Neuronal stem cell (in vitro differentiated cells): Measurements from ENCODE around the gene KCNN2.

Experiments
- DNase-seq: peaks from one replicate; pipeline ENCODE4 v3.0.0-alpha.2; 2013; ENCODE audit warnings: low spot score
- H2AFZ ChIP-seq: one replicate; pipeline ENCODE4 v1.6.1; 2013; ENCODE audit warnings: mild to moderate bottlenecking, low read length, inconsistent platforms
- H2AK5ac ChIP-seq: 2 replicates; pipeline ENCODE4 v1.6.1; 2013; ENCODE audit warnings: low read depth, mild to moderate bottlenecking, inconsistent platforms, low read length, moderate library complexity, mixed read lengths
- H2BK120ac ChIP-seq: 2 replicates; pipeline ENCODE4 v1.6.1; 2013; ENCODE audit warnings: low read depth, mild to moderate bottlenecking, inconsistent platforms, low read length, moderate library complexity, mixed read lengths
- H2BK12ac ChIP-seq: one replicate; pipeline ENCODE4 v1.6.1; 2013; ENCODE audit warnings: low read length, inconsistent platforms
- H2BK15ac ChIP-seq: 2 replicates; pipeline ENCODE4 v1.6.1; 2013; ENCODE audit warnings: mild to moderate bottlenecking, low read length, inconsistent platforms, mixed read lengths
- H2BK5ac ChIP-seq: one replicate; pipeline ENCODE4 v1.6.1; 2013; ENCODE audit warnings: inconsistent platforms, mild to moderate bottlenecking, low read length, moderate library complexity
- H3K14ac ChIP-seq: one replicate; pipeline ENCODE4 v1.6.1; 2013; ENCODE audit warnings: low read length, inconsistent platforms
- H3K18ac ChIP-seq: 2 replicates; pipeline ENCODE4 v1.6.1; 2013; ENCODE audit warnings: low read length, inconsistent platforms
- H3K23ac ChIP-seq: 2 replicates; pipeline ENCODE4 v1.6.1; 2013; ENCODE audit warnings: low read depth, mild to moderate bottlenecking, mixed read lengths, low read length, inconsistent platforms; ENCODE audit not compliant: poor library complexity
- H3K27ac ChIP-seq: replicated peaks from 3 replicates; pipeline ENCODE4 v1.5.1; 2013; ENCODE audit warnings: low read length, inconsistent platforms
- H3K27me3 ChIP-seq, 3 experiments: 2 replicates each; pipeline ENCODE4 v1.6.1; 2013; ENCODE audit warnings: low read length in 3 of 3, mild to moderate bottlenecking in 2 of 3, inconsistent platforms in 1 of 3, low read depth in 1 of 3, mixed read lengths in 1 of 3, moderate library complexity in 1 of 3; ENCODE audit not compliant: control insufficient read depth in 3 of 3, insufficient read depth in 3 of 3
- H3K36me3 ChIP-seq, 2 donors: replicated peaks in 1 of 2; 2 replicates each; pipeline ENCODE4 v1.6.1; 2013; ENCODE audit warnings: low read length in 2 of 2; ENCODE audit not compliant: control insufficient read depth in 2 of 2, insufficient read depth in 2 of 2
- H3K4ac ChIP-seq: 2 replicates; pipeline ENCODE4 v1.6.1; 2013; ENCODE audit warnings: inconsistent platforms, mild to moderate bottlenecking, low read length, moderate library complexity
- H3K4me1 ChIP-seq, 2 donors: 1 replicate in 1 of 2; 2 replicates in 1 of 2; pipeline ENCODE4 v1.6.1; 2013; ENCODE audit warnings: low read length in 2 of 2, low read depth in 1 of 2; ENCODE audit not compliant: control insufficient read depth in 2 of 2, insufficient read depth in 1 of 2
- H3K4me2 ChIP-seq: one replicate; pipeline ENCODE4 v1.6.1; 2013; ENCODE audit warnings: mild to moderate bottlenecking, low read length, inconsistent platforms; ENCODE audit not compliant: insufficient read depth, poor library complexity, severe bottlenecking
- H3K4me3 ChIP-seq, 2 donors: 2 replicates each; pipeline ENCODE4 v1.5.1; 2013; ENCODE audit warnings: low read length in 2 of 2, mild to moderate bottlenecking in 2 of 2, inconsistent platforms in 1 of 2, moderate library complexity in 1 of 2
- H3K79me1 ChIP-seq: one replicate; pipeline ENCODE4 v1.6.1; 2013; ENCODE audit warnings: low read depth, mild to moderate bottlenecking, inconsistent platforms, low read length, moderate library complexity
- H3K9ac ChIP-seq: one replicate; pipeline ENCODE4 v1.6.1; 2013; ENCODE audit warnings: mild to moderate bottlenecking, low read depth, low read length, inconsistent platforms; ENCODE audit not compliant: poor library complexity
- H3K9me3 ChIP-seq, 2 donors: replicated peaks in 1 of 2; 2 replicates each; pipeline versions ENCODE3 to v1.6.1; 2013; ENCODE audit warnings: low read length in 2 of 2, mild to moderate bottlenecking in 2 of 2, inconsistent platforms in 1 of 2, low read depth in 1 of 2, mixed read lengths in 1 of 2, moderate library complexity in 1 of 2; ENCODE audit not compliant: control insufficient read depth in 2 of 2, insufficient read depth in 1 of 2
- H4K8ac ChIP-seq: one replicate; pipeline ENCODE4 v1.6.1; 2013; ENCODE audit warnings: low read depth, mild to moderate bottlenecking, inconsistent platforms, low read length, moderate library complexity
- H4K91ac ChIP-seq: one replicate; pipeline ENCODE4 v1.6.1; 2013; ENCODE audit warnings: low read length, low read depth, mild to moderate bottlenecking, inconsistent platforms; ENCODE audit not compliant: poor library complexity
- WGBS, 2 donors: extraction: QIAGEN DNeasy Blood & Tissue Kit; methylation state at CpG; one replicate each; pipeline ENCODE4 v1.1.7; 2013; ENCODE audit warnings: missing lambda C conversion rate in 2 of 2, mixed read lengths in 1 of 2; ENCODE audit not compliant: insufficient read length in 2 of 2, insufficient replicate concordance in 1 of 2; ENCODE audit errors: extremely low coverage in 2 of 2; 5-methylcytosine and 5-hydroxymethylcytosine counted together

The KCNN2 gene

DNA sequence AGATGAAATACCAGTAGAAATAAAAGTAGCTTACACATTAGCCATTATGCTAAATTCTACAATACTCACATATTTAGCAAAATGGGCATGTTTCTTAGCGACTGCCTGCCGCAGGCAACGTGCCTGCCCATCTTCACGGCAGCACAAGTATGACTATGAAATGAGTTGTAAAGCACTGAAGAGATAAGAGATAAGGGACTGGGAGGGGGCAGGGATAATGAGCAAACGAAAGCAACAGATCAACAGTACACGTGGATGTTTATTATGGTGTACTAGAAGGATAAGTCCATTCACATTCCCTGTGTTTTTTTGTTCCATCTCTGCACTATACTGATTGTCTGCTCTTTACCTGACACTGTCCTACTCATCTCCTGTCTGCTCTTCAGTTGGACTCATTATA, 44.1 kb upstream of the KCNN2 start:
- peaks cover 2% of the 10 kb centered on the region for H3K79me1 ChIP-seq
- no peaks in the 10 kb centered on the region for H3K27me3 ChIP-seq
- no peak overlapping the region for H3K23ac ChIP-seq
- no peak overlapping the region for H2AK5ac ChIP-seq
- H2BK12ac ChIP-seq, result no peak overlapping the region
- no peak overlapping the region for H3K14ac ChIP-seq
- no peak overlapping the region for H3K9ac ChIP-seq
- no peaks in the 10 kb centered on the region for H3K4me1 ChIP-seq
- no CpG with 5 or more reads among the region's 6 CpGs for WGBS, 2 donors
- no peak overlapping the region for H2AFZ ChIP-seq
- H4K8ac ChIP-seq, result no peak overlapping the region
- H2BK5ac ChIP-seq, result no peak overlapping the region
- no peak overlapping the region for H3K18ac ChIP-seq
- no peak overlapping the region for H2BK120ac ChIP-seq
- no peak overlapping the region for H4K91ac ChIP-seq
- H3K36me3 ChIP-seq, result no peaks in the 10 kb centered on the region
- H3K4me2 ChIP-seq, result no peak overlapping the region
- no peak overlapping the region for H3K4ac ChIP-seq
- H3K9me3 ChIP-seq, result no peaks in the 10 kb centered on the region
- no peak overlapping the region for H3K4me3 ChIP-seq
- H2BK15ac ChIP-seq, result no peak overlapping the region
- no peak overlapping the region for H3K27ac ChIP-seq
- no peak for DNase-seq

GRCh38 chr5:114319236-114319635, 42.6 kb upstream of the KCNN2 start:
- Histone ChIP-seq H3K23ac (no peak overlapping the region), H2BK12ac (no peak overlapping the region), H2AK5ac (no peak overlapping the region), H2AFZ (no peak overlapping the region), H3K18ac (no peak overlapping the region), H3K4me2 (no peak overlapping the region), H3K4ac (no peak overlapping the region), H3K36me3 (no peaks in the 10 kb centered on the region), H4K8ac (no peak overlapping the region), H3K4me3 (no peak overlapping the region), H3K79me1 (peaks cover 2% of the 10 kb centered on the region), H3K9ac (no peak overlapping the region), H3K27ac (no peak overlapping the region), H2BK120ac (no peak overlapping the region), H3K27me3 (no peaks in the 10 kb centered on the region), H3K14ac (no peak overlapping the region), H2BK15ac (no peak overlapping the region), H4K91ac (no peak overlapping the region), H3K9me3 (no peaks in the 10 kb centered on the region), H3K4me1 (no peaks in the 10 kb centered on the region), H2BK5ac (no peak overlapping the region)
- WGBS, 2 donors, result no CpG with 5 or more reads among the region's 1 CpG
- no peak for DNase-seq

GRCh38 chr5:114319821-114320220, 42.0 kb upstream of the KCNN2 start:
- Histone ChIP-seq H3K27ac (no peak overlapping the region), H2BK120ac (no peak overlapping the region), H3K4ac (no peak overlapping the region), H3K4me3 (no peak overlapping the region), H2AK5ac (no peak overlapping the region), H3K9ac (no peak overlapping the region), H3K79me1 (peaks cover 2% of the 10 kb centered on the region), H3K14ac (no peak overlapping the region), H2BK5ac (no peak overlapping the region), H4K8ac (no peak overlapping the region), H3K27me3 (no peaks in the 10 kb centered on the region), H2AFZ (no peak overlapping the region), H4K91ac (no peak overlapping the region), H3K23ac (no peak overlapping the region), H3K18ac (no peak overlapping the region), H3K36me3 (no peaks in the 10 kb centered on the region), H3K4me1 (no peaks in the 10 kb centered on the region), H2BK12ac (no peak overlapping the region), H3K9me3 (no peaks in the 10 kb centered on the region), H3K4me2 (no peak overlapping the region), H2BK15ac (no peak overlapping the region)
- WGBS, 2 donors, result no CpG with 5 or more reads among the region's 1 CpG
- DNase-seq, result no peak

- Histone ChIP-seq H3K4me2 (no peak overlapping the region), H3K14ac (no peak overlapping the region), H3K4ac (no peak overlapping the region), H4K91ac (no peak overlapping the region), H3K4me3 (no peak overlapping the region), H3K4me1 (peaks cover 0 to 2% of the 10 kb centered on the region in 2 donors), H4K8ac (no peak overlapping the region), H2AK5ac (no peak overlapping the region), H3K27me3 (no peaks in the 10 kb centered on the region), H2BK12ac (no peak overlapping the region), H3K9ac (no peak overlapping the region), H3K23ac (no peak overlapping the region), H2BK5ac (no peak overlapping the region), H3K36me3 (no peaks in the 10 kb centered on the region), H3K18ac (no peak overlapping the region), H3K9me3 (no peaks in the 10 kb centered on the region), H3K27ac (no peak overlapping the region), H2AFZ (no peak overlapping the region), H3K79me1 (peaks cover 2% of the 10 kb centered on the region), H2BK120ac (no peak overlapping the region), H2BK15ac (no peak overlapping the region)
- DNase-seq, result no peak
- no CpG with 5 or more reads among the region's 1 CpG for WGBS, 2 donors
Observed at GRCh38 chr5:114324282-114324681, 37.6 kb upstream of the KCNN2 start.
